GM18870 (cell line): Measurements from ENCODE around the gene PITX1.

ENCODE experiments used
- ATAC-seq: cut with Tn5 transposase; IDR thresholded peaks from one replicate; pipeline ENCODE4 v1.9.1; 2021; ENCODE audit warnings: moderate library complexity; ENCODE audit not compliant: unreplicated experiment

PITX1 gene

GRCh38 chr5:135030123-135030955, 3.7 kb downstream of the PITX1 start:
- no peak for ATAC-seq

DNA sequence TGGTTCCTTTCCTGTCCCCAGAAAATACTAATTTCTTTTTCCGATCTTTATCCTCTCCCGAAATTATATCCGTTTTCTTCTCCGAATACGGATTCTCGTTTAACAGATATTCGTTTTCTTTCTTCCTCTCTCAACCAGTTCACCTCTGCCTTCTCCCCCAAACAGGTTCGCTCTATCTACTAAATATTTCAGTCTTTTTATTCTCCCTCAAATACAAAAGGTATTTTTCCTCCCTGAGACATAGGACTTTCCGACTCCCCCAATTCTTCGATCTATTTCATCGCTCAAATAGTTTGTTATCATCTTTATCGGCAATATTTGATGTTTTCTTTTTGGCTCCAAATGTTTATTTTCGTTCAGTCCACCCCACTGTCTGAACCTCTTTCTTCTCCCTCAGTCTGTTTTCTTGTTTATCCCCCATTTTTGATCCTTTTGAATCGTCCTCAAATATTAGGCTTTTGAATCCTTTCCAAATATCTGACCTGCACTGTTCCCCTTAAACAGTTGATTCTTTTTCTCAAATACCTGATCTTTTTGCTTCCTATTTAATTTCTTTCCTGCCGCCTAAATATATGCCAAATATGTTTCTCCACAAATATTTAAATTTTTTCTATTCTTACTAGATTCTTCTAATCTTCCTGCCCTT, 4.4 kb downstream of the PITX1 start:
- no peak for ATAC-seq

DNA sequence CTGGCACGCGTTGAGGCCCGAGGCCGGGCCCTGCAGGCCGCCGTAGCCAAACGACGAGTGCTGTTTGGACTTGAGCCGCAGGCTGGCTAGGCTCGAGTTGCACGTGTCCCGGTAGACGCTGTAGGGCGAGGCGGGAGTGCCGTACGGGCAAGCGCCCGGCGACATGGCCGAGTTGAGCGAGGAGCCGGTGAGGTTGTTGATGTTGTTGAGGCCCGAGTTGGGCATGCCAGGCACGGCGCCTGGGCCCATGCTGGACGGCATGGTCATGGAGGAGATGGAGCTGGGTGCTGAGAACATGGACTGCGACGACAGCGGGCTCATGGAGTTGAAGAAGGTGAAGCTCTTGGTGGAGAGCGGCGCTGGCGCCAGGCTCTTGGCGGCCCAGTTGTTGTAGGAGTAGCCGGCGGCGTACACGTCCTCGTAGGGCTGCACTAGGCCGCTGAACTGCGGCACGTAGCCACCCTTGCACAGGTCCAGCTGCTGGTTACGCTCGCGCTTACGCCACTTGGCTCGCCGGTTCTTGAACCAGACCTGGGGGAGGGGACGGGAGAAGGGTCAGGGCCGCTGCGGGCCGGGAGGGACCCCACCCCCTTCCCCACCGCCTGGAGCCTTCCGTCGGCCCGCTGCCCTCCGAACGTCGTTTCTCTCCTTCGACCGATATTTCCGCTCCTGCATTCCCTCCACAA, 5.1 kb downstream of the PITX1 start:
- ATAC-seq = no peak

GRCh38 chr5:135027697-135028615, 6.1 kb downstream of the PITX1 start:
- ATAC-seq = no peak

GRCh38 chr5:135027266-135027696, 6.7 kb downstream of the PITX1 start:
- no peak for ATAC-seq

DNA sequence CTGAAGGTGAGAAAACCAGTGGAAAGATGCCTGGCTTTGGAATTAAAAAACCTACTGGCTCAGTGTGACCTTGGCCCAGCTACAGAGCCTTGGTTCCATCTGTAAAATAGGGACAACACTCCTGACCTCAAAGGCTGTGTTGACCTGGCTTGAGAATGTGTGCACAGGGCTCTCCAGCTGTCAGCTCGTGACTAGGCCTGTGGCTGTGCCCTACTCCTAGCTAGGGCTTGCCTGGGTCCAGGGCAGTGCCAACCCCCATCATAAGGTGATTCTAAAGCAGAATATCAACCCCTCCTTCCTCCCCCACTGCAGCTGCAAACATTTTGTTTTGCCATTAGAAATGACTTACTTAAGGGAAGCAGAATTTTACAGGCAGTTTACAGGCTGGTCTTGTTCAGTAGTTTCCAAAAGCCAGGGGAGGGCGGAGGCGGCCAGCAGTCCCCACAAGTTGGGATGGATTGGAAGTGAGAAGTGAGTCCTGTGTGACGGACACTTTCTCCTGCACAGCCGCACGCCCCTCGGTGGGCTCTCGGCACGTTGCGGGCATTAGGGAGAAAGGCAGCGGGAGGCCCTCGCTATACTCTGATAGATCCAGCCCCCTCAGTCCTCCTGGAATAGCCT, 7.3 kb downstream of the PITX1 start:
- ATAC-seq = no peak

- no peak for ATAC-seq
These were observed 8.0 kb downstream of the PITX1 start for GRCh38 chr5:135025730-135026644.

GRCh38 chr5:135024956-135025729, 8.9 kb downstream of the PITX1 start:
- ATAC-seq = no peak

- ATAC-seq = no peak
These were observed 13.7 kb downstream of the PITX1 start for GRCh38 chr5:135020111-135020895.

DNA sequence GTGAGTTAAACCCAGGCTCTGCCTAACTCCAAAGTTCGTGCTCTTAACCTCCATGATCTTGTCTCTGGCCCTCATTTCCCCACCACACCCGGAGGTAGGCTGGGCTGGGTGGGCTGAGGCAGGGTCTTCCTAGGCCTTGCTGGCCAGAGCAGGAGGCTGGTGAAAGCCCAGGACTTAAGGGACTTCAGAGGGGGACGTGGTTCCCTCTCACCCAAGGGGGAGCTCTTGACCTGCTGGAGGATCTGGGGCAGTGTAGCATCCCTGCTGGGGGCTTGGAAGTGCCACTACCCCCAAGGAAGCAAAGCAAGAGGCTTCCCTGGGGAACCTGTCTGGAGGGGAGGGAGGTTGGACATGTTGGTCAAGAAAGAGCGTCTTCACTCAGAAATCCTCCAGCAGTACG, 14.7 kb downstream of the PITX1 start:
- no peak for ATAC-seq

GRCh38 chr5:135018457-135018856, 15.6 kb downstream of the PITX1 start:
- ATAC-seq = no peak

DNA sequence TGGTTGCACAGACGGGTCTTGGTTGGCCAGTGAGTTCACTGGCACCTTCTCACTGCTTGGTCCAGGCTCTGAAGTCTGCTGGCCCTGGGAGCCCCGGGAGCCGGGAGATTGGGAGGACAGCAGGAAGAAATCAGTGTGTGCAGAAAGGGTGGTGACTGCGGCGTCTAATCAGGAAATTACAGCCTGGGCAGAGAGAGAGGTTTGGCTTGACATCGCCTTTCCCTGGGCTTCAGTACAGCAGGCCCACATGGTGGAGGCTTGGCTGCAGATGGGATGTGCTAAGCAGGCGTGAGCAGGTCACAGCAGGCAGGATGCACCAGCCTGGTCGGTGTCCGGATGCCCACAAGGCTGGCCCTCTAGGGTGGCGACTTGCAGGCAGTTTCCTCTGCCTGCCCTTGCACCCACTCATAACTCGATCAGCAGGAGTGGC, 17.2 kb downstream of the PITX1 start:
- ATAC-seq = no peak

DNA sequence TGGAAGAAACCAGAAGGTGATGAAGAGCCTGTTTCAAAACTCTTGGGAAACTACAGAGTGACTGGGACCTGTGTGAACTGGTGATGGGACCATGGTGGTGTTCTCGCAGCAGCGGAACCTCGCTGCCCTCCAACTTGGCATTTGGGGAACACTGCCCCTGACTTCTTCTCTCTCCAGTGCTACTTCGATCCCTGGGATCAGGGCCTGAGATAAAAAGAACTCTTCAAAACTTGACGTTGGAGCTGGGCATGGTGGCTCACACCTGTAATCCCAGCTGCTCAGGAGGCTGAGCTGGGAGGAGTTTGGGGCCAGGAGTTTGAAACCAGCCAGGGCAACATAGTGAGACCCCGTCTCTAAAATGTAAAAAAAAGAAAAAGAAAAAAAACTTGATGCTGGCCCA, 18.1 kb downstream of the PITX1 start:
- no peak for ATAC-seq

- no peak for ATAC-seq
These were observed 20.0 kb downstream of the PITX1 start for GRCh38 chr5:135013947-135014570.

DNA sequence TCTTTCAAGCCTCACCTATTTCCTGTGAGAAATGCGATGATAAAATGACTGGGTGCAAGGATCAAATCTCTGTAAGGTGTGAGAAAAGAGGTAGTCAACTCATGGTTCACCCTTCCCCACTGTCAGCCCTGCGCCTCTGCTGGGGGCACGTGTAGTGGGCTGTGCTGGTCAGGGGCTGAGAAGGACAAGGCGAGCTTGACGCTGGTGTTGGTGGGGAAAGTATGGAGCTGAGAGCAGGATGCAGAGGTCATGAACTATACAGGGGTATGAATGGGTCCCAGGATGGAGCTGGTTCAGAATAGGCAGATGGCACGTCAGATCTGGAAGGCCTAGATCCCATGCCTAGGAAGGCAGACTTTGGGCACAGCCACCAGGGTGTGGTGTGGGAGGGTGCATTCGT, 20.6 kb downstream of the PITX1 start:
- ATAC-seq = no peak

- ATAC-seq = no peak
These were observed 21.1 kb downstream of the PITX1 start for GRCh38 chr5:135012951-135013391.

GRCh38 chr5:135012033-135012588, 21.9 kb downstream of the PITX1 start:
- ATAC-seq = no peak
